Sigmoid colon (tissue), 7 donors: Measurements from ENCODE around the gene WNT2B. TPM values are rescaled to one million over a fixed set of nuclear protein-coding genes. Genes with fewer than 3 reads are reported as not detected.

ENCODE experiments used
- DNase-seq: peaks from one replicate; pipeline ENCODE4 v3.0.0-alpha.2; 2019
- H3K27ac ChIP-seq, 4 donors: fragments of 200-600 bp; sonication (generic); one replicate each; pipeline ENCODE4 v1.5.1; 2016 to 2019; ENCODE audit warnings: mild to moderate bottlenecking in 1 of 4
- H3K27me3 ChIP-seq, 3 donors: fragments of 200-600 bp; sonication (generic); one replicate each; pipeline ENCODE4 v1.5.1; 2019; ENCODE audit warnings: mild to moderate bottlenecking in 1 of 3
- H3K36me3 ChIP-seq, 4 donors: fragments of 200-600 bp; sonication (generic); one replicate each; pipeline ENCODE4 v1.5.1; 2016 to 2019
- H3K4me1 ChIP-seq, 4 donors: fragments of 200-600 bp; sonication (generic); one replicate each; pipeline ENCODE4 v1.5.1; 2017 to 2019
- H3K4me3 ChIP-seq, 4 donors: fragments of 200-600 bp; sonication (generic); one replicate each; pipeline ENCODE4 v1.5.1; 2017 to 2019; ENCODE audit warnings: mild to moderate bottlenecking in 2 of 4, moderate library complexity in 1 of 4
- H3K9me3 ChIP-seq, 4 donors: fragments of 200-600 bp in 3 of 4; sonication (generic) in 3 of 4; one replicate each; pipeline versions ENCODE4 v1.5.1 to v1.6.1; 2013 to 2019
- EP300 ChIP-seq, 4 donors: sonication (generic); formaldehyde crosslinking; IDR thresholded peaks; one replicate each; pipeline ENCODE4 v1.6.1; 2017; ENCODE audit warnings: antibody characterized with exemption in 4 of 4
- POLR2A ChIP-seq, 2 donors: fragments of 450-650 bp; IDR thresholded peaks; one replicate each; pipeline ENCODE4 v1.6.1; 2016; ENCODE audit warnings: antibody characterized with exemption in 2 of 2, mild to moderate bottlenecking in 2 of 2, moderate library complexity in 2 of 2
- POLR2AphosphoS5 ChIP-seq, 4 donors: sonication (generic); formaldehyde crosslinking; IDR thresholded peaks; one replicate each; pipeline ENCODE4 v1.6.1; 2017; ENCODE audit warnings: antibody characterized with exemption in 4 of 4
- WGBS, 2 donors: extraction: QIAGEN DNeasy Blood & Tissue Kit; methylation state at CpG; one replicate each; pipeline ENCODE4 v1.1.7; 2013; 5-methylcytosine and 5-hydroxymethylcytosine counted together
- intact Hi-C: fragments of 100-400 bp; cut with DNase I; formaldehyde crosslinking; loops from one replicate; pipeline ENCODE4 v1.15.1; 2023
- polyA plus RNA-seq, 3 donors: library from polyadenylated mRNA; stranded (reverse); fragments of 200-250 nt; gene quantifications; one replicate each; pipeline ENCODE4 v1.2.3, GENCODE V29; 2013
- total RNA-seq, 4 donors: library from RNA; depleted of rRNA; stranded (reverse); fragments of >200 nt; gene quantifications; one replicate each; pipeline ENCODE4 v1.1.0, GENCODE V29; 2016
- TF ChIP-seq, protein P1 (sequence below), 4 experiments: fragments of 450-650 bp in 3 of 4; fragments of 200-600 bp in 1 of 4; IDR thresholded peaks; one replicate each; pipeline ENCODE4 v1.5.1; 2016 to 2019; ENCODE audit warnings: antibody characterized with exemption in 4 of 4, mild to moderate bottlenecking in 3 of 4, moderate library complexity in 2 of 4
- donor health status: healthy with polysubstance abuse.
- donor health status: Bipolar disorder and iron deficiency.
- donor health status: healthy.

The WNT2B gene
- total and polyA plus RNA-seq, 7 donors = 1.2 to 4.2 (median 1.8) TPM

DNA sequence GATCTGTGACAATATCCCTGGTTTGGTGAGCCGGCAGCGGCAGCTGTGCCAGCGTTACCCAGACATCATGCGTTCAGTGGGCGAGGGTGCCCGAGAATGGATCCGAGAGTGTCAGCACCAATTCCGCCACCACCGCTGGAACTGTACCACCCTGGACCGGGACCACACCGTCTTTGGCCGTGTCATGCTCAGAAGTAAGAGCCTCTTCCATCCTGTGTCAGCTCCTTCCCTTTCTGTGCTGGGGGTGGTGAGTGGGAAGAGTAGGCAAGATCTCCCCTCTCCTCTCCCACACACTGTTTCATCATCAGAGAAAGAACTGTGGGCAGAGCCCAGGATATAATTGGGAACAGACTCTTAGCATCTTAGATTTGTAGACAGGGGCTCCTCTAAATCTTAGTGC lies 6.1 kb downstream of the WNT2B start:
- no peak for DNase-seq
- H3K36me3 ChIP-seq = no peaks in the 10 kb centered on the region
- H3K27ac ChIP-seq = no peak overlapping the region
- H3K4me1 ChIP-seq = peaks cover 0 to 4% (median 0%) of the 10 kb centered on the region in 4 donors
- 97% methylated on average over 12 of the region's 12 CpGs for WGBS, 2 donors
- H3K9me3 ChIP-seq = no peaks in the 10 kb centered on the region
- no peak for TF ChIP-seq EP300 (IDR thresholded peaks at IDR 0.05)
- TF ChIP-seq, protein P1, sequence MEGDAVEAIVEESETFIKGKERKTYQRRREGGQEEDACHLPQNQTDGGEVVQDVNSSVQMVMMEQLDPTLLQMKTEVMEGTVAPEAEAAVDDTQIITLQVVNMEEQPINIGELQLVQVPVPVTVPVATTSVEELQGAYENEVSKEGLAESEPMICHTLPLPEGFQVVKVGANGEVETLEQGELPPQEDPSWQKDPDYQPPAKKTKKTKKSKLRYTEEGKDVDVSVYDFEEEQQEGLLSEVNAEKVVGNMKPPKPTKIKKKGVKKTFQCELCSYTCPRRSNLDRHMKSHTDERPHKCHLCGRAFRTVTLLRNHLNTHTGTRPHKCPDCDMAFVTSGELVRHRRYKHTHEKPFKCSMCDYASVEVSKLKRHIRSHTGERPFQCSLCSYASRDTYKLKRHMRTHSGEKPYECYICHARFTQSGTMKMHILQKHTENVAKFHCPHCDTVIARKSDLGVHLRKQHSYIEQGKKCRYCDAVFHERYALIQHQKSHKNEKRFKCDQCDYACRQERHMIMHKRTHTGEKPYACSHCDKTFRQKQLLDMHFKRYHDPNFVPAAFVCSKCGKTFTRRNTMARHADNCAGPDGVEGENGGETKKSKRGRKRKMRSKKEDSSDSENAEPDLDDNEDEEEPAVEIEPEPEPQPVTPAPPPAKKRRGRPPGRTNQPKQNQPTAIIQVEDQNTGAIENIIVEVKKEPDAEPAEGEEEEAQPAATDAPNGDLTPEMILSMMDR (IDR thresholded peaks at IDR 0.05) = no peak
- peaks cover 0 to 3% (median 0%) of the 10 kb centered on the region in 3 donors for H3K27me3 ChIP-seq
- no peak overlapping the region for H3K4me3 ChIP-seq
- intact Hi-C loops = no loop called here

DNA sequence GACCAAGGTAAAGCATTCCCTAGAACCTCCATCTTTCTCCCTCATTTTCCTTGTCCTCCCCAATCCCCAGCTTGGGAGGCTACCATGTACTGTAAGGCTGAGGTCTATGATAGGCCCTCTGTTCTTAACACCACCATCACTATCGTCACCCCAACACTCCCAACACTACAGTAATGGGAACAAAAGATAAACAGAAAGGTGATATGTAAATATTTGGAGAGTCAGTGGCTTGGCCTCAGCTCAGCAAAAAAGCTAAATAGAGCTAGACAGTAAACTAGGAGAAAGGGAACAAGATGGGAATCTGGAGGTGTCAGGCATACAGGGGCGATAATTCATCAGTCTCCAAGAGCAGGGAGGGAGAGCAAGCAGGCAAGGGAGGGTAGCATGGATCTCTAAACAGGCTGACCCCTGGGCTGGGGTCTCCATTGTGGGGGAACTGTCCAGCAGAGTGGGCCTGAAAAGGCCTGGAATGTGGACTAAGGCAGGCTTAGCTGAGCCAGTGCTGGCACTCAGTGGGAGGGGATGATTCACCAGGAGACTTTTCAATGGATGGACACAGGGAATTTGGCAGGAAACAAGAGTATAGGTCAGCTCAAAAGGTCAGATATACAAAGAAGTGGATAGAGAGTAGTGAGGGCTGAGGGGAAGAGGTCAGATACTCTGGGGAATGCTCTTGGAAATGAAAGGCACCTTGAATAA lies 6.7 kb downstream of the WNT2B start:
- Histone ChIP-seq H3K9me3 (no peaks in the 10 kb centered on the region), H3K4me1 (peaks cover 0 to 4% (median 0%) of the 10 kb centered on the region in 4 donors), H3K27ac (no peak overlapping the region), H3K27me3 (no peaks in the 10 kb centered on the region), H3K4me3 (no peak overlapping the region), H3K36me3 (no peaks in the 10 kb centered on the region)
- no peak for TF ChIP-seq POLR2AphosphoS5 (IDR thresholded peaks at IDR 0.05)
- TF ChIP-seq POLR2A (IDR thresholded peaks at IDR 0.05) = no peak
- TF ChIP-seq, protein P1 (IDR thresholded peaks at IDR 0.05) = no peak
- no peak for TF ChIP-seq EP300 (IDR thresholded peaks at IDR 0.05)
- 28 to 69% methylated on average over 2 of the region's 2 CpGs for WGBS, 2 donors
- intact Hi-C loops = no loop called here
- no peak for DNase-seq

- Histone ChIP-seq H3K4me3 (no peak overlapping the region), H3K36me3 (no peaks in the 10 kb centered on the region), H3K4me1 (peaks cover 0 to 4% (median 0%) of the 10 kb centered on the region in 4 donors), H3K27ac (no peak overlapping the region), H3K9me3 (no peaks in the 10 kb centered on the region), H3K27me3 (no peaks in the 10 kb centered on the region)
- TF ChIP-seq POLR2A (IDR thresholded peaks at IDR 0.05) = no peak
- TF ChIP-seq, protein P1 (IDR thresholded peaks at IDR 0.05) = no peak
- TF ChIP-seq EP300 (IDR thresholded peaks at IDR 0.05) = no peak
- no peak for TF ChIP-seq POLR2AphosphoS5 (IDR thresholded peaks at IDR 0.05)
- intact Hi-C loops = no loop called here
- WGBS, 2 donors = 94 to 95% methylated on average over 14 of the region's 14 CpGs
- DNase-seq = no peak
Measured at GRCh38 chr1:112516141-112516540, 7.4 kb downstream of the WNT2B start.

DNA sequence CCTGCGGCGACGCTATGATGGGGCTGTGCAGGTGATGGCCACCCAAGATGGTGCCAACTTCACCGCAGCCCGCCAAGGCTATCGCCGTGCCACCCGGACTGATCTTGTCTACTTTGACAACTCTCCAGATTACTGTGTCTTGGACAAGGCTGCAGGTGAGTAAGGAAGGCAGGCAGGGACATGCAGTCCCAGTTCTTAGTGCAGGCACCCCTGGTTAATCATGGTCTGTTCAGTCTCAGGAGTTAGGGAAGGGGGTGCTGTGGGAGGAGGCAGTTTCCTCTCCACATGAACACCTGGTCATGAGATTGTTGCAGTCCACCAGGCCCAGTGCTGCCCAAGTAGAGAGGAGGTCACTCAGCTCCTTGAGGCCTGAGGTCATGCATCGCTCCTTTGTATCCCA lies 8.5 kb downstream of the WNT2B start:
- intact Hi-C loops = no loop called here

More for the DNA sequence above, 8.5 kb downstream of the WNT2B start:
- no peak for TF ChIP-seq POLR2AphosphoS5 (IDR thresholded peaks at IDR 0.05)
- no peak for TF ChIP-seq EP300 (IDR thresholded peaks at IDR 0.05)
- TF ChIP-seq, protein P1 (IDR thresholded peaks at IDR 0.05) = no peak
- TF ChIP-seq POLR2A (IDR thresholded peaks at IDR 0.05) = no peak
- Histone ChIP-seq H3K36me3 (no peaks in the 10 kb centered on the region), H3K27me3 (no peaks in the 10 kb centered on the region), H3K4me3 (no peak overlapping the region), H3K27ac (no peak overlapping the region), H3K4me1 (peaks cover 0 to 4% (median 0%) of the 10 kb centered on the region in 4 donors), H3K9me3 (no peaks in the 10 kb centered on the region)
- no peak for DNase-seq
- 97 to 98% methylated on average over 9 of the region's 9 CpGs for WGBS, 2 donors
